ENCODE data around the gene NKAPD1. TPM values are rescaled to one million over a fixed set of nuclear protein-coding genes. Genes with fewer than 3 reads are reported as not detected.

NKAPD1 gene
- total and polyA plus RNA-seq, 9 of the 15 experiments (the other 6 are each of a cell fraction or from before 2014, with no cell fraction given): 14.1 to 73.5 (median 29.3) TPM

DNA sequence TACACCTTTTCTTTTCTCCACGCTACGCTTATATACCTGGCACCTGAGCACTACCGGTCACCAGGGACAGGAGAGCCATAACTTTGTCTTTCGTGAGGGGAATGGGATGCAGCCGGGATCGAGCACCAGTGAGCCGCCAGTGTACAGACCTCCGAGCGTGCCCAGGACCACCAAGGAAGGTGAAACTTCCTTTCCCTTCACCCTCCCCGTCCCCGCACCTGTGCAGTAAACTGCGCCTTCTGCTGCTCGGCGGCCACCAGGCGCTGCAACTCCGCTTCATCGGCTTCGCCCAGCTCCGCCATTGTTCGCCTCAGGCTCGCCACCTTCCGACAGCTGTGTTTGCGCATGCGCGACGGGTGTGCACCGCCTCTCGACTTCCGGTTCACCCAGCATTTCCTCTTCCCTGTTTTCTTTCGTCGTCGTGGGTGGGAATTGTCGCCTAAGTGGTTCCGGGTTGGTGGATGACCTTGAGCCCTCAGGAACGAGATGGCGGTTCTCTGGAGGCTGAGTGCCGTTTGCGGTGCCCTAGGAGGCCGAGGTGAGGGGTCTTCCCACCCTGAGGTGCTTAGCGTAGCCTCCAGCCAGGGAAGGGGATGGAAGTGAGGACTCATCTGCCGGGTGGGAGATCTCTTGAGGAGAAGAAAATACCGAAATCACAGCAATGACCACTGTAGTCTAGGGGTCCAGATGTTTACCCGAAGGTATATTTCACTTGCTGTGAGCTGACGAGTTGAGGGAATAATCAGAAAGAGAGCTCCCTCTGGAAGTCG lies 12.5 kb downstream of the NKAPD1 start, which contains the start of the genes SDHD and TIMM8B (continued):
- TF ChIP-seq, protein P1, sequence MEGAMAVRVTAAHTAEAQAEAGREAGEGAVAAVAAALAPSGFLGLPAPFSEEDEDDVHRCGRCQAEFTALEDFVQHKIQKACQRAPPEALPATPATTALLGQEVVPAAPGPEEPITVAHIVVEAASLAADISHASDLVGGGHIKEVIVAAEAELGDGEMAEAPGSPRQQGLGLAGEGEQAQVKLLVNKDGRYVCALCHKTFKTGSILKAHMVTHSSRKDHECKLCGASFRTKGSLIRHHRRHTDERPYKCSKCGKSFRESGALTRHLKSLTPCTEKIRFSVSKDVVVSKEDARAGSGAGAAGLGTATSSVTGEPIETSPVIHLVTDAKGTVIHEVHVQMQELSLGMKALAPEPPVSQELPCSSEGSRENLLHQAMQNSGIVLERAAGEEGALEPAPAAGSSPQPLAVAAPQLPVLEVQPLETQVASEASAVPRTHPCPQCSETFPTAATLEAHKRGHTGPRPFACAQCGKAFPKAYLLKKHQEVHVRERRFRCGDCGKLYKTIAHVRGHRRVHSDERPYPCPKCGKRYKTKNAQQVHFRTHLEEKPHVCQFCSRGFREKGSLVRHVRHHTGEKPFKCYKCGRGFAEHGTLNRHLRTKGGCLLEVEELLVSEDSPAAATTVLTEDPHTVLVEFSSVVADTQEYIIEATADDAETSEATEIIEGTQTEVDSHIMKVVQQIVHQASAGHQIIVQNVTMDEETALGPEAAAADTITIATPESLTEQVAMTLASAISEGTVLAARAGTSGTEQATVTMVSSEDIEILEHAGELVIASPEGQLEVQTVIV (CRISPR knock-in tag; IDR thresholded peaks at IDR 0.05; ENCODE audit: borderline replicate concordance): no peak
- TF ChIP-seq TSC22D4 (tag; IDR thresholded peaks at IDR 0.05) (no peak), ILK (tag; IDR thresholded peaks at IDR 0.05; ENCODE audit: borderline replicate concordance, low read depth) (no peak), ZNF165 (CRISPR knock-in tag; IDR thresholded peaks at IDR 0.05; ENCODE audit: borderline replicate concordance) (no peak), ZNF239 (CRISPR knock-in tag; IDR thresholded peaks at IDR 0.05) (no peak), MTA3 (IDR thresholded peaks at IDR 0.05; ENCODE audit: borderline replicate concordance) (0 out of 2 replicates have a peak, but pooled peaks have one; percentile 46), ZBTB8A (IDR thresholded peaks at IDR 0.05; ENCODE audit: partially characterized antibody) (no peak), ZSCAN29 (IDR thresholded peaks at IDR 0.05) (no peak), FOXK2 (conservative IDR thresholded peaks at IDR 0.05 in 1 of 2, IDR thresholded peaks at IDR 0.05 in 1 of 2; ENCODE audit: low read depth in 2 of 2) (peak; percentile 98 to 100), DIDO1 (tag; IDR thresholded peaks at IDR 0.05; ENCODE audit: low read depth) (peak; percentile 75), TARDBP (IDR thresholded peaks at IDR 0.05) (no peak), HMGN3 (IDR thresholded peaks at IDR 0.05; ENCODE audit: borderline replicate concordance, extremely low read depth, insufficient read length, low read depth, low read length) (no peak), SIN3A (IDR thresholded peaks at IDR 0.05; ENCODE audit: borderline replicate concordance in 2 of 2, control insufficient read depth in 1 of 2, low read depth in 2 of 2, low read length in 2 of 2) (peak in 1 of 2 experiments; percentile 48; a peak in 2 of 4 replicates)
- TF ChIP-seq, protein P2, sequence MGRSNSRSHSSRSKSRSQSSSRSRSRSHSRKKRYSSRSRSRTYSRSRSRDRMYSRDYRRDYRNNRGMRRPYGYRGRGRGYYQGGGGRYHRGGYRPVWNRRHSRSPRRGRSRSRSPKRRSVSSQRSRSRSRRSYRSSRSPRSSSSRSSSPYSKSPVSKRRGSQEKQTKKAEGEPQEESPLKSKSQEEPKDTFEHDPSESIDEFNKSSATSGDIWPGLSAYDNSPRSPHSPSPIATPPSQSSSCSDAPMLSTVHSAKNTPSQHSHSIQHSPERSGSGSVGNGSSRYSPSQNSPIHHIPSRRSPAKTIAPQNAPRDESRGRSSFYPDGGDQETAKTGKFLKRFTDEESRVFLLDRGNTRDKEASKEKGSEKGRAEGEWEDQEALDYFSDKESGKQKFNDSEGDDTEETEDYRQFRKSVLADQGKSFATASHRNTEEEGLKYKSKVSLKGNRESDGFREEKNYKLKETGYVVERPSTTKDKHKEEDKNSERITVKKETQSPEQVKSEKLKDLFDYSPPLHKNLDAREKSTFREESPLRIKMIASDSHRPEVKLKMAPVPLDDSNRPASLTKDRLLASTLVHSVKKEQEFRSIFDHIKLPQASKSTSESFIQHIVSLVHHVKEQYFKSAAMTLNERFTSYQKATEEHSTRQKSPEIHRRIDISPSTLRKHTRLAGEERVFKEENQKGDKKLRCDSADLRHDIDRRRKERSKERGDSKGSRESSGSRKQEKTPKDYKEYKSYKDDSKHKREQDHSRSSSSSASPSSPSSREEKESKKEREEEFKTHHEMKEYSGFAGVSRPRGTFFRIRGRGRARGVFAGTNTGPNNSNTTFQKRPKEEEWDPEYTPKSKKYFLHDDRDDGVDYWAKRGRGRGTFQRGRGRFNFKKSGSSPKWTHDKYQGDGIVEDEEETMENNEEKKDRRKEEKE (IDR thresholded peaks at IDR 0.05; ENCODE audit: borderline replicate concordance in 1 of 2, control insufficient read depth in 1 of 2, low read depth in 2 of 2, low read length in 1 of 2): no peak
- TF ChIP-seq, protein P3, sequence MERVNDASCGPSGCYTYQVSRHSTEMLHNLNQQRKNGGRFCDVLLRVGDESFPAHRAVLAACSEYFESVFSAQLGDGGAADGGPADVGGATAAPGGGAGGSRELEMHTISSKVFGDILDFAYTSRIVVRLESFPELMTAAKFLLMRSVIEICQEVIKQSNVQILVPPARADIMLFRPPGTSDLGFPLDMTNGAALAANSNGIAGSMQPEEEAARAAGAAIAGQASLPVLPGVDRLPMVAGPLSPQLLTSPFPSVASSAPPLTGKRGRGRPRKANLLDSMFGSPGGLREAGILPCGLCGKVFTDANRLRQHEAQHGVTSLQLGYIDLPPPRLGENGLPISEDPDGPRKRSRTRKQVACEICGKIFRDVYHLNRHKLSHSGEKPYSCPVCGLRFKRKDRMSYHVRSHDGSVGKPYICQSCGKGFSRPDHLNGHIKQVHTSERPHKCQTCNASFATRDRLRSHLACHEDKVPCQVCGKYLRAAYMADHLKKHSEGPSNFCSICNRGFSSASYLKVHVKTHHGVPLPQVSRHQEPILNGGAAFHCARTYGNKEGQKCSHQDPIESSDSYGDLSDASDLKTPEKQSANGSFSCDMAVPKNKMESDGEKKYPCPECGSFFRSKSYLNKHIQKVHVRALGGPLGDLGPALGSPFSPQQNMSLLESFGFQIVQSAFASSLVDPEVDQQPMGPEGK (CRISPR knock-in tag; IDR thresholded peaks at IDR 0.05; ENCODE audit: borderline replicate concordance): no peak
- TF ChIP-seq, protein P4, sequence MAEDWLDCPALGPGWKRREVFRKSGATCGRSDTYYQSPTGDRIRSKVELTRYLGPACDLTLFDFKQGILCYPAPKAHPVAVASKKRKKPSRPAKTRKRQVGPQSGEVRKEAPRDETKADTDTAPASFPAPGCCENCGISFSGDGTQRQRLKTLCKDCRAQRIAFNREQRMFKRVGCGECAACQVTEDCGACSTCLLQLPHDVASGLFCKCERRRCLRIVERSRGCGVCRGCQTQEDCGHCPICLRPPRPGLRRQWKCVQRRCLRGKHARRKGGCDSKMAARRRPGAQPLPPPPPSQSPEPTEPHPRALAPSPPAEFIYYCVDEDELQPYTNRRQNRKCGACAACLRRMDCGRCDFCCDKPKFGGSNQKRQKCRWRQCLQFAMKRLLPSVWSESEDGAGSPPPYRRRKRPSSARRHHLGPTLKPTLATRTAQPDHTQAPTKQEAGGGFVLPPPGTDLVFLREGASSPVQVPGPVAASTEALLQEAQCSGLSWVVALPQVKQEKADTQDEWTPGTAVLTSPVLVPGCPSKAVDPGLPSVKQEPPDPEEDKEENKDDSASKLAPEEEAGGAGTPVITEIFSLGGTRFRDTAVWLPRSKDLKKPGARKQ (CRISPR knock-in tag; IDR thresholded peaks at IDR 0.05): no peak
